ENCODE results near the gene ANO8.

Gene ANO8

GRCh38 chr19:17346109-17346671, 11.5 kb upstream of the ANO8 start:
- peak; percentile 67 for DNase-seq (ENCODE audit: low read depth)

- no peak for DNase-seq (ENCODE audit: low read depth)
Measured at GRCh38 chr19:17341845-17342244, 7.2 kb upstream of the ANO8 start.

- DNase-seq (ENCODE audit: low read depth): no peak
Measured at GRCh38 chr19:17341386-17341785, 6.7 kb upstream of the ANO8 start.

GRCh38 chr19:17340871-17341357, 6.3 kb upstream of the ANO8 start:
- no peak for DNase-seq (ENCODE audit: low read depth)

GRCh38 chr19:17340302-17340870, 5.7 kb upstream of the ANO8 start:
- DNase-seq (ENCODE audit: low read depth): no peak

GRCh38 chr19:17339088-17339741, 4.6 kb upstream of the ANO8 start:
- peak; percentile 19 for DNase-seq (ENCODE audit: low read depth)

- DNase-seq (ENCODE audit: low read depth): no peak
Measured at GRCh38 chr19:17338433-17339078, 3.9 kb upstream of the ANO8 start.

- no peak for DNase-seq (ENCODE audit: low read depth)
Measured at GRCh38 chr19:17337675-17338432, 3.2 kb upstream of the ANO8 start.

- DNase-seq (ENCODE audit: low read depth): peak; percentile 94
Measured at GRCh38 chr19:17336872-17337674, 2.4 kb upstream of the ANO8 start, which contains the start of gene GTPBP3. Gene GTPBP3, plus strand, starts transcription at chr19:17337553. Its CDS starts 59 bp downstream, at chr19:17337612.

GRCh38 chr19:17335575-17335974, 920 bp upstream of the ANO8 start:
- DNase-seq (ENCODE audit: low read depth): no peak

- peak; percentile 68 for DNase-seq (ENCODE audit: low read depth)
Measured at GRCh38 chr19:17333611-17334413, 843 bp downstream of the ANO8 start.

GRCh38 chr19:17332677-17333581, 1.7 kb downstream of the ANO8 start:
- no peak for DNase-seq (ENCODE audit: low read depth)

- DNase-seq (ENCODE audit: low read depth): no peak
Measured at GRCh38 chr19:17332360-17332676, 2.3 kb downstream of the ANO8 start.

- no peak for DNase-seq (ENCODE audit: low read depth)
Measured at GRCh38 chr19:17331045-17331558, 3.6 kb downstream of the ANO8 start.

GRCh38 chr19:17330262-17331044, 4.2 kb downstream of the ANO8 start:
- DNase-seq (ENCODE audit: low read depth): no peak

- DNase-seq (ENCODE audit: low read depth): no peak
Measured at GRCh38 chr19:17329366-17330261, 5.0 kb downstream of the ANO8 start.

All from activated T-helper 9 cell treated with anti-CD3 and anti-CD28 coated beads, Interleukin-2, amount 50 U/mL, for 16 hours (primary cell).